Activated CD4-positive, CD25-positive, alpha-beta regulatory T cell treated with anti-CD3 and anti-CD28 coated beads, Interleukin-2, amount 50 U/mL, for 72 hours (primary cell): ENCODE results near the gene CLMP.
A peak's percentile ranks its signal among the peaks of the same experiment; 100 is the strongest.

Source experiments
- DNase-seq: peaks from one replicate; pipeline ENCODE4 v3.0.0; 2021

The CLMP gene, protein sequence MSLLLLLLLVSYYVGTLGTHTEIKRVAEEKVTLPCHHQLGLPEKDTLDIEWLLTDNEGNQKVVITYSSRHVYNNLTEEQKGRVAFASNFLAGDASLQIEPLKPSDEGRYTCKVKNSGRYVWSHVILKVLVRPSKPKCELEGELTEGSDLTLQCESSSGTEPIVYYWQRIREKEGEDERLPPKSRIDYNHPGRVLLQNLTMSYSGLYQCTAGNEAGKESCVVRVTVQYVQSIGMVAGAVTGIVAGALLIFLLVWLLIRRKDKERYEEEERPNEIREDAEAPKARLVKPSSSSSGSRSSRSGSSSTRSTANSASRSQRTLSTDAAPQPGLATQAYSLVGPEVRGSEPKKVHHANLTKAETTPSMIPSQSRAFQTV

DNA sequence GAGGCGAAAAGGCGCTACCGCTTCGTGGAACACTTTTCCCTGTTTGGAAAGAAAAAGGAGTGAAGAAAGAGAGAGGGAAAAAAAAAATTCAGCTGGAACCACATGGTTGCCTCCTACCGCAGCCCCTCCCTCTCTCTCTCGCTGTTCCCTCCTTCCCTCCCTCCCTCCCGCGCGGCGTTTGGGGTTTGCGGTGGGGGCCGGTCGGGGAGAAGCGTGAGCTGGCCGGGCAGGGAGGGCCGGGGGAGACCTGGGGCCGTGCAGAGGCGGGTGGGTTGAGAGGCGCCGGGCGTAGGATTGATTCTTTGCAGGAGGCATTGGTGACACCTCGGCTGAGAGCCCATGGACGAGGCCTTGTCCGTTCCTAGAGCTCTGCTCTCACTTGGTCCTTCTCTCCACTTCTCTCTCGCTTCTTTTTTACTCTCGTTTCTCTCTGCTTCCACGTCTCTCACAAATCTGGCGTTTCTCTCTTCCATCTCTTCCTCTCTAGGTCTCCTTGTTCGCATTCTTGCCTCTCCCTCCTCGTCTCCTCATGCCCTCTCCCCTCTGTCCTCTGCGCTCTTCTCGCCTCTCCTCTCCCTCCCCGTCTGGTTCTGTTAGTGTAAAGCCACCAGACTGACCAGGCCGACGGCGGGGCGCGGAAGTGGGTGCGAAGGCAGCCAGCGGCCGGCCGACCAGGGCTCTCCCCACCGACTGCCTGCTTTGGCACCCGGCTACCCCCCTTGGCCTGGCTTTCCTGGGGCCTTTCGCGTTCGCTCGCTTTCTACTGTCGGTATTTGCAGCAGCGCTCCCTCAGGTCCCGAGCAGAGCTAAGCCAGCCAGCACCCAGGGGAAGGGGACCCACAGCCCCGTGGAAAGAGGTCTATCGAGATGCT is at the start of gene CLMP:
TSS of gene CLMP (minus strand) at position 61 of the 872 bp plus-strand sequence. CDS start 308 bp downstream, outside the sequence.
- no peak for DNase-seq

DNA sequence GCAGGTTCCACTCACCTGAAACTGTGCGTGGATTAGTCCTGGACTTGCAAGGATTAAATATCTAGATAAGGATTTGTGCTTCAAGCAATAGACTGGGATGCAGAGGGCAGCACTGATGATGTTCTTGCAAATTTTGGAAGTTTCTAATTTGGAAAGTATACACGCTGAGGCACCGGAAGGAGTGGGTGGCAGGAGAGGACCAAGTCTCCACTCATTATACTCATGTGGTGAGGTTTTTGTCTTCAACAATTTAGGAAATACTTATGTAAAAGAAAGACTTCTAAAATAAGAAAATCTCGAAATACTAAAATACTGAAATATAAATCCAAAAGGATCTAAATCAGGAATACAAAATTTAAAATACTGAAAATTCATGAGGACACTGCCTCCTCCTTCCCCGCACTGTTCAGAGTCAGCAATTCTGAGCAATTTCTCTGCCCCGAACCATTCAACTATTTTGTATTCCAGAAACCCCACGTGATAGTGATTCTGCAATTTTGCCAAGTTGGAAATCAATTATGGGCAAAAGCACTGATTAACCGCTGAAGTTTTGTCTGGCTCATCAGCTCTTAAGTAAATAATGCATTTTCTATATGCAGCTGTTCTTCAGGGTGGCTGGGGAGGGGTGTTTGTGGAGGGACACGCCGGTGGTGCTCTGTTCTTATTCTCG is 47.0 kb upstream of the CLMP start:
- DNase-seq = no peak

GRCh38 chr11:123241294-123241693 is 46.2 kb upstream of the CLMP start:
- DNase-seq = no peak

DNA sequence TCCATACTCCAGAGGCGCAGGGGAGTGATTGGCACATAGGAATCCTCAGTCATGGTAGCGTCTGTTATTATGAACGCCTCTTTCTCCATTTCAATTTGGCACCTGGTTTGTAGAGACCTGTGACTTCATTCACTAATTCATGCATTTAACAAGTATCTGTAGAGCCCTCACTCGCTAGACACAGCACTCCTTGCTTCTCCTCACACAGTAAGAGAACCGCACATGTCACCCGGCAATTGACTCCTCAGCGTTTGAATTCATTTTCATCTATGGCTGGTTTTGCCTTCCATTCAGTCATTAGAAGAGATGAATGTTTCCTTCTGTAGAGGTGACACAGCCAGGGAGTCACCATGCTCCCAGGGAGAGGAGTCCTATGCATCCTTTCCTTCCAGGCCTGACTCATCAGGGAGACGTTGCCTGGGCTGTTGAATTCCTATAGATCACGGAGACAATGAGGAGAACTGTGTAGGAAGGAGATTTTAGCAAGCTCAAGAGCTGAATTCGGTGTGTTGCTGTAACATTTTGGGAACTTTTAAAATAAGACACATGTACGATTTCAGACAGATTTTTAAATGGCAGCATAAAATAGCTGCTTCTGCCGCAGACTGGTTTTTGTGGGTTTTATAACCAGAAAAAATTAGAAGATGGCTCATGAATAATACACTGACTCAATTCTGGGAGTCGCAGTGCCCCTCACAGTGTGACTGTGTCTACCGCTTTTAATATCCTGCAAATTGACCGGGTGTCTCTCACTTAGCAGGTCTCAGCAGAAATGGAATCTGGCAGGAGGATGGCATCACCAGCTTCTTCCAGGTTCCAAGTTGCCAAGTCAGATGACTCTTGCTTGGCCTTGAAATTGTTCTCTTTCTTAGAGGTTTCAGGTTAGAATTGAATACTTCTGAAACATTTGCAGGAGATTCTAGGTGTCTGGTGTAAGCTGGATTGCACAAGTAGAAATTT is 44.4 kb upstream of the CLMP start:
- DNase-seq = no peak

DNA sequence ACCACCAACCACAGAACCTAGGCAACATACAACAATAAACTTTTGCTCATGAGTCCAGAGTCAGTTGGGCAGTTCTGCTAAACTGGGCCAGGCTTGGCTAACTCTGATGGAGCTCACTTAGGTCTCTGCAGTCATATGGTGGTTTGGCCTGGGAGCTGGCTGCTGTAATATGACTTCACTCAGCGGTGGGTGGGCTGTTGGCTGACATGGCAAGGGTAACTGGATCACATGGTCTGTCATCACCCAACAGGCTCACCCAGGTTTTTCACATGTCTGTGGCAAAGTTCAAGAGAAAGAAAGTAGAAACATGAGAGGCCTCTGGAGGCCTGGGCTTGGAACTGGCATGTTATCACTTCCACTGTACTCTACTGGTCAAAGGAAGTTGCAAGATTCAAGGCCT is 43.2 kb upstream of the CLMP start:
- no peak for DNase-seq

DNA sequence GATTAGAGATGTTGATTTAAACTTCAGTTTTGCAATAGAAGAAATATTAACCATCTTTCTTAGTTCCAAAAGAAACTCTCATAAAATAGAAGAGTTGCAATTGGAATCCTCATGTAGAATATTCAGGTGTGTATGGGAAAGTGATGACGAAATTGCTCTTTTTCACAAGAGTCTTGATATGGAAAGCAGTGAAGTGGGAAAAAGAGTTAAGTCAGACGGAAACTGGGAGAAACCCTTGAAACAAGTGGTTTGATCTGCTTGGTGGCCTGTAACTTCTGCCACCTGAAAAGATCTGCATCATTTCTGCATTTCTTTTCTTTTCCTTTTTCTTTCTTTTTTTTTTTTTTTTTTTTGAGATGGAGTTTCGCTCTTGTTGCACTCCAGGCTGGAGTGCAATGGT is 41.8 kb upstream of the CLMP start:
- no peak for DNase-seq

GRCh38 chr11:123235656-123236261 is 40.7 kb upstream of the CLMP start:
- no peak for DNase-seq

DNA sequence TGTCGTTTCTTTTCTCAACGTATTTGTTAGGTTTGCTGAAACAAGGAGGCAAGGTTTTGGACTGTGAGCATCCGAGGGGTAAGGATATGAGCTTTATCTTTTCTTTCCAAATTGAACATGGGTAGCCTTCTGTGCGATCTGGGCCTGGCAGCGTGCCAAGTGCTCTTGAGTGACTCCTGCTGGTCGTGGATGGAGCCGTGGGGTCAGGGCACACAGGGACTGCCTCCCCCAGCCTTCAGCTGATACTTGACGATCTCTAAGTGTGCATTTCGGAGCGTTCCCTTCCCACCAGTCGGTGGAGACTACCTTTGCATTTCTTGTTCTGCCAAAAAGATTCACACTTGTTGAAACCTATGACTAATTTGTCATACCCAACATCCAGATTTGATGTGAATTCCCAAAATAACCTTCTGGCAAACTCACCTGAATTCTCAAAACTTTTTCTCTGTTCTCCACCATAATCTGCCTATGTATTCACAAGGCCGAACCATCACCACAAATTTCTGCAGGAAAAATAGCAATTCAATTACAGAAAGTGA is 40.1 kb upstream of the CLMP start:
- peak; percentile 62 for DNase-seq

GRCh38 chr11:123233975-123234334 is 38.9 kb upstream of the CLMP start:
- DNase-seq = no peak

- DNase-seq = no peak
These were observed 38.4 kb upstream of the CLMP start for GRCh38 chr11:123233280-123233974.

DNA sequence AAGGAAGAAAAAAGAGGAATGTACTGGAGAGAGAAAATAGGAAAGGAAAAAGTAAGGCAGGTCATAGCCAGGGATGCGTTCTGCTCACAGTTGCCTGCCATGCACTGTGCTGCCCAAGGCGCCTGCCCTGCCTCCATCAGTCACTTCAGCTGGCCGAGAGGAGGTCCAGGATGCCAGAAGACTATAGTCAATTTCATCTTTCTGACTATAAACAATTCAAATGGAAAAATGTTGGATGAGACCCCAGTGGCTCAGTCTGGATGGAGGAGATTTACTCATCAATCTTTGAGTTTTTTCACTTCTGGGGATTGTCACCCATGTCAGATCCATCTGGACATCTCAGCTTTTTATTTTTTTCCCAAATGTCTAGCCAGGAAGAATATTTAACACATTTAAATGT is 36.7 kb upstream of the CLMP start:
- no peak for DNase-seq

DNA sequence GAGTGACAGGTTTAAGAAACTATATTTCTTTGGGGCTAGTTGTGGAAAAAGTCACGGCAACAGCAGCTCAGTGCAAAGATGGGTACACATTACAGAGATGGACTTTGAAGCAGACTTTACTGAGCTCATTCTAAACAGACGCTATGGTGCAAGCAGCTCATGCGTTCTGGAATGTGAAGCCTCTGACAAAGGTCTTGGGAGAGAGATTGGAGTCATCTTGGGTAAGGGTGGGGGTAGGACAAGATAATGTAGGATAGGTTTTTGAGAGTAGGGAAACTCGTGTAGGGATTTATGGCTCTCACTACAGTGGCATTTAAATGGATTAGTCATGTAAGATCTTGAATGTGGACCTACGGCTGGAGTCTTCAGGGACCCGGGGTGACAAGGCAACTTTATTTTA is 36.2 kb upstream of the CLMP start:
- DNase-seq = no peak

DNA sequence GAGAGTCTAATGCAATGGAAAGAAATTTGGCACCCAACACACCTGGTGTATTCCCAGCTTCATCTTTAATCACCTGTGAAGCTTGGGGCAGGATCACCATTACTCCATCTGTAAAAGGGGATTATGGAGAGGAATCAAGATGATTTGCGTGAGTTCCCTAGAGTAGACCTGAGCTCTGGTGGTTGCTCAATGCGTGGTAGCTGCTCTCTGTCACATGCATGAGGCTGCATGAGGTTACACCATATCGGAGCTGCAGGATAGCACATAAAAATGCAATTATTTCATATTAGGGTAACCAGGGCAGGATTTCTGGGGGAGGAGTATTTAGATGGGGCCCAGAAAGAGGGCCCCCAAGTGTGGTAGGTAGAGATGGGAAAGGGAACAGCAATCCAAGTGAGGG is 35.3 kb upstream of the CLMP start:
- DNase-seq = no peak

GRCh38 chr11:123228496-123229163 is 33.6 kb upstream of the CLMP start:
- DNase-seq = no peak

- DNase-seq = no peak
These were observed 32.9 kb upstream of the CLMP start for GRCh38 chr11:123227763-123228495.

DNA sequence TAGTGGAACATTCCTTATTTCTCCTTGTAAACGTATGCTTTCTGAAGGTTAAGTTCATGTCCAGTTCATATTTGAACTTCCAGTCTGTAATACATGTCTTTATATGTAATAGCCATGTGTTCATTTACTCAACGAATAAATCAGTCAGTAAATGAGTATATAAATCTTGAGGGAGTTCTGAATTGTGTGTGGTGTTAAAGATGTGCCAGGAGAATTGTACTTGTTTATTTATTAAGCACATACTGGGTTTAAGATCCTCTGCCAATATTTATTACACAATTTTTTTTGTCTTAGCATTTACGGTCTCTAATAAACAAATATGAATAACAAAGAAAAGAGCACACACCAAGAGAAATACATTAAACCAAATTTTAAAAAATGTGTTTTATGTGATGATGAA is 26.5 kb upstream of the CLMP start:
- no peak for DNase-seq

- DNase-seq = no peak
These were observed 26.1 kb upstream of the CLMP start for GRCh38 chr11:123221096-123221561.

- no peak for DNase-seq
These were observed 24.1 kb upstream of the CLMP start for GRCh38 chr11:123219066-123219690.

DNA sequence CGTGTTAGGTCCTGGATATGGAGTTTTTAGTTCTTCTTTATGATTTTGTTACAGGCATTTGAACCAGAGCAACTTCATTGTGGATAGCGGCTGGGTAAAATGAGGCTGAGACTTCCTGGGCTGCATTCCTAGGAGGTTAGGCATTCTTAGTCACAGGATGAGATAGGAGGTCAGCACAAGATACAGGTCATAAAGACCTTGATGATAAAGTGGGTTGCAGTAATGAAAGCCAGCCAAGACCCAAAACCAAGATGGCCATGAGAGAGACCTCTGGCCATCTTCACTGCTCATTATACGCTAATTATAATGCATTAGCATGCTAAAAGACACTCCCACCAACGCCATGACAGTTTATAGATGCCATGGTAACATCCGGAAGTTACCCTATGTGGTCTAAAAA is 23.4 kb upstream of the CLMP start:
- no peak for DNase-seq
